ENCODE data around the gene CNTROB. TPM values are rescaled to one million over a fixed set of nuclear protein-coding genes. Genes with fewer than 3 reads are reported as not detected.
"Not testable (repeated sequence)": the region's sequence is repeated elsewhere in the genome, so short reads cannot be mapped to it uniquely, and the experiment has no call there.

Gene CNTROB
- total RNA-seq, 2 donors from 2014 or later = 14.7 to 15.2 TPM

- DNase-seq (ENCODE audit: low spot score) = no peak
- intact Hi-C loops (cut with DNase I) = loop anchor here in 1 of 2 donors (10.0 kb wide), 1 partner anchor 694 kb away; no protein-coding TSS in a partner anchor
These were observed 970 bp upstream of the CNTROB start for GRCh38 chr17:7930841-7931631.

DNA sequence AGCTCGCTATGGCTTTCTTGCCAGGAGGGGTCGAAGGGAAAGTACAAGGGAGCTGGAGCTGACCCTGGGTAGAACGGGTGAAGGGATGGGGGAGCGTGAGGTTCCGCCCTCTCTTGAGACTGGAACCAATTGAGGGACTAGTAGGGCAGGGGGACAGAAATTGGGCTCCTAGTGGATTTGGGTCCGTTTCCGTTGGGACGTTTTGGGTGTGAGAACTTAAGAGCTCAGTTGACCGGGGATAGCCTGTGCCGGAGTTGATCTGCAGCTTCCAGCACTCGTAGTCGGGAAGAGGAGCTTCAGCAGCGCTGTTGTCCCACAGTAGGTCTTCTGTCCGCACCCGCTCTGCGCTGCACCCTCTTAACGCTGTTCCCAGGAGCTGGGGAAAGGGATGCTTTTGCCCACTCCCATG lies 481 bp downstream of the CNTROB start:
- intact Hi-C loops (cut with DNase I) = loop anchor here in 1 of 2 donors (10.0 kb wide), 1 partner anchor 692 kb away; no protein-coding TSS in a partner anchor
- DNase-seq (ENCODE audit: low spot score) = no peak

DNA sequence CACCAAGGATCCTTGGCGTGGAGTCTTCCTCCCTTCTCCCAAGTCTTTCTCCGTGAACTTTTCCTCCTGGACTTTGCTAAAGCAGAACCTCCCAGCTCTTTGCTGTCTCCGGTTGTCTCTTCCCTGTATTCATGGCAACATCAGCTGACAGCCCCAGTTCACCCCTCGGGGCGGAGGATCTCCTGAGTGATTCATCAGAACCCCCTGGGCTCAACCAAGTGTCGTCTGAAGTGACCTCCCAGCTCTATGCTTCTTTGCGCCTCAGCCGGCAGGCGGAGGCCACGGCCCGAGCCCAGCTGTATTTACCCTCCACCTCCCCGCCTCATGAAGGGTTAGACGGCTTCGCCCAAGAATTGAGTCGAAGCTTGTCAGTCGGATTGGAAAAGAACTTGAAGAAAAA lies 943 bp downstream of the CNTROB start:
- no peak for DNase-seq (ENCODE audit: low spot score)
- intact Hi-C loops (cut with DNase I) = loop anchor here in 1 of 2 donors (10.0 kb wide), 1 partner anchor 692 kb away; no protein-coding TSS in a partner anchor

DNA sequence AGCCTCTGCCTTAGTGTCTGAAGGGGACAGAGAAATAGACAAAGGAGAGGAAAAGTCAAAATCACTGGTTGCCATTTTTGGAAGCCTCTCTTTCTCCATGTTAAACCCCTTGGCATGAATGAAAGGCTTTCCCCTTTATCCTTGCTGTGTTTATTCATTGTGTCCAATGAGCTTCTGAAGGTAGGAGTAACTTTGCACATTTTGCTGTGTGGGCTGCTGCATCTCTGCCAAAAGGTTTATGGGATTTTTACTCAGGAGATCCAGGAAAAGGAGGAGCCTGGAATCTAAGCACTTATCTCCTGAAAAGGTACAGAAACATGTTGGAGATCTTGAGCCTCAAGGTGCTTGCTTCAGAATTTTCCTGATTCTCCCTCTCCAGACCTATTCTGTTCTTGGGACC lies 3.9 kb downstream of the CNTROB start:
- no peak for DNase-seq (ENCODE audit: low spot score)

GRCh38 chr17:7940034-7940433 lies 8.0 kb downstream of the CNTROB start:
- DNase-seq (ENCODE audit: low spot score) = peak; percentile 37
- intact Hi-C loops (cut with DNase I) = no loop called here

More for the DNA sequence above, 3.9 kb downstream of the CNTROB start:
- intact Hi-C loops (cut with DNase I) = loop anchor here in 1 of 2 donors (10.0 kb wide), 1 partner anchor 689 kb away; no protein-coding TSS in a partner anchor

DNA sequence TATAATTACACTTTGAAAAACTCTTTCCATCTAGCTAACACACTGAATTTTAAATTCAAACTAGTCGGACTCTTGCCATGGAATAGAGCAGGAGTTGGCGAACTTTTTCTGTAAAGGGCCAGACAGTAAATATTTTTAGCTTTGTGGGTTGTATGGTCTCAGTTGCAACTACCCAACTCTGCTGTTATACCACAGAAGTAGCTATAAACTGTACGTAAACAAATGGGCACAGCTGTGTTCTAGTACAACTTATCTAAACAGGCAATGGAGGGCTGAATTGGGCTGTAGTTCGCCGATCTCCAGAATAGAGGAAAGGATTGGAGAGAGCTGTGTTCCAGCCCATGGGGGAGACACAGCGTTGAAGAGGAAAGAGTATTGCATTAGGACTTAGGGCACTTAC lies 8.7 kb downstream of the CNTROB start:
- intact Hi-C loops (cut with DNase I) = no loop called here
- DNase-seq (ENCODE audit: low spot score) = no peak

DNA sequence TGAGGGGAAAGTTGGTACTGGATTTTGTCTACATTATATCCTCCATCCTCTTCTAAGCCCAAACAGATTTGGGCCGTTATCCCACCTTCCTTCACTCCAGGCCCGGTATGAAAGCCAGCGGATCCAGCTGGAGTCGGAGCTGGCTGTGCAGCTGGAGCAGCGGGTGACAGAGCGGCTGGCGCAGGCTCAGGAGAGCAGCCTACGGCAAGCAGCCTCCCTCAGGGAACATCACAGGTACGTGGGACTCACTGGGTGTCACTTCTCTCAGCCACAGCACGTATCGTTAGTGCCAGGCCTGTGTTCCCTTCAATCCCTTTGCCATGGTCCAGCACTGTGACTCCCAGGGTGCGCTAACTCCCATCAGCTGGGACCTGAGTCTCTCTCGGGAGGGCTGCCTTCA lies 11.3 kb downstream of the CNTROB start:
- no peak for DNase-seq (ENCODE audit: low spot score)
- intact Hi-C loops (cut with DNase I) = no loop called here

GRCh38 chr17:7944326-7944725 lies 12.3 kb downstream of the CNTROB start:
- no peak for DNase-seq (ENCODE audit: low spot score)
- intact Hi-C loops (cut with DNase I) = no loop called here

DNA sequence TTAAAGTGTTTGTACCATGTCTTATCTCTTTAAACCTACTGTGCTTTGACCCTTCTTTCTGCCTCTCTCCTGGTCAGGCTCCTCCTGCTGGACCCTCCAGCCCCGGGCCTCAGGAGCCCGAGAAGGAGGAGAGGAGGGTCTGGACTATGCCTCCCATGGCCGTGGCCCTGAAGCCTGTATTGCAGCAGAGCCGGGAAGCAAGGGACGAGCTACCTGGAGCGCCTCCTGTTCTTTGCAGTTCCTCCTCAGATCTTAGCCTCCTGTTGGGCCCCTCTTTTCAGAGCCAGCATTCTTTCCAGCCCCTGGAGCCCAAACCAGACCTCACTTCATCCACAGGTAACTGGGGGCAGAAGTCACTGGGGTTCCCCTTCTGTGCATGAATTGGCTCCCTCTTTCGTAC lies 13.6 kb downstream of the CNTROB start:
- intact Hi-C loops (cut with DNase I) = no loop called here
- DNase-seq (ENCODE audit: low spot score) = no peak

GRCh38 chr17:7946441-7946840 lies 14.4 kb downstream of the CNTROB start:
- DNase-seq (ENCODE audit: low spot score) = peak; percentile 36
- intact Hi-C loops (cut with DNase I) = no loop called here

GRCh38 chr17:7947651-7948050 lies 15.6 kb downstream of the CNTROB start:
- intact Hi-C loops (cut with DNase I) = no loop called here
- no peak for DNase-seq (ENCODE audit: low spot score)

- no peak for DNase-seq (ENCODE audit: low spot score)
- intact Hi-C loops (cut with DNase I) = no loop called here
These were observed 18.6 kb downstream of the CNTROB start for GRCh38 chr17:7950578-7950977.

- no peak for DNase-seq (ENCODE audit: low spot score)
- intact Hi-C loops (cut with DNase I) = no loop called here
These were observed 19.3 kb downstream of the CNTROB start for GRCh38 chr17:7951143-7951792.

DNA sequence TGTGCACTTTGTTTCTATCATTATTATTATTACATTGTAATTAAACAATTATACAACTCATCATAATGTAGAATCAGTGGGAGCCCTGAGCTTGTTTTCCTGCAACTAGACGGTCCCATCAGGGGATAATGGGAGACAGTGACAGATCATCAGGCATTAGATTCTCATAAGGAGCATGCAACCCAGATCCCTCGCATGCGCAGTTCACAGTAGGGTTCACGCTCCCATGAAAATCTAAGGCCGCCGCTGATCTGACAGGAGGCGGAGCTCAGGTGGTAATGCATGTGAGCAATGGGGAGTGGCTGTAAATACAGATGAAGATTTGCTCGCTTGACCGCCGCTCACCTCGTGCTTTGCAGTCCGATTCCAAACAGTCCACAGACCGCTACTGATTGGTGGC lies 21.3 kb downstream of the CNTROB start:
- not testable (repeated sequence) for DNase-seq (ENCODE audit: low spot score)

DNA sequence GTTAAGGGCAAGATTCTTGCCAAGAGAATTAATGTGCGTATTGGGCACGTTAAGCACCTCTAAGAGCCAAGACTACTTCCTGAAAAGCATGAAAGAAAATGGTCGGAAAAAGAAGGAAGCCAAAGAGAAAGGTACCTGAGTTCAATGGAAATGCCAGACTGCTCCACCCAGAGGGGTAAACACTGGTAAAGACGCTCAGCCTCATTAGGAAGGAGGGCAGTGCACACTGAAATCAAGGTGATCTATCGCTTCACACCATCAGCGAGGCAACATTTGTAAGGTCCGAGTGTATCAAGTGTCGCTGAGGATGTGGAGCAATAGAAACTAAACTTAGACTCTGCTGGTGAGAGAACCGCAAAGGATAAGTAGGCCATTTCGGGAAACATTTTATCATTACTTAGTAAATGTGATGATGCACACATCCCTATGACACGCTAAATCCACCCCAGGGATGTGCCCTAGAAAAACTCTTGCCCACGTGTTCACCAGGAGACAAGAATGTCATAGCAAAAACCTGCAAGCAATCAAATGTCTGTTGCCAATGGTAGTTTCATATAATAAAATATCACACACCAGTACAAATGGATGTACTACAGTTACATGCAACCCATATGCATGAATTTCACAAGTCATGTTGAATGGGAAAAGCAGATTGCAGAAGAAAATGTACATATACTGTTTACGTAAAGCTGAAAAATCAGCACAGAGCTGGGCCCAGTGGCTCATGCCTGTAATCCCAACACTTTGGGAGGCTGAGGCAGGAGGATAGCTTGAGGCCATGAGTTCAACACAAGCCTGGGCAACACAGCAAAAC lies 23.6 kb downstream of the CNTROB start:
- intact Hi-C loops (cut with DNase I) = no loop called here
- no peak for DNase-seq (ENCODE audit: low spot score)

More for the DNA sequence above, 21.3 kb downstream of the CNTROB start:
- intact Hi-C loops (cut with DNase I) = not testable (repeated sequence)

DNA sequence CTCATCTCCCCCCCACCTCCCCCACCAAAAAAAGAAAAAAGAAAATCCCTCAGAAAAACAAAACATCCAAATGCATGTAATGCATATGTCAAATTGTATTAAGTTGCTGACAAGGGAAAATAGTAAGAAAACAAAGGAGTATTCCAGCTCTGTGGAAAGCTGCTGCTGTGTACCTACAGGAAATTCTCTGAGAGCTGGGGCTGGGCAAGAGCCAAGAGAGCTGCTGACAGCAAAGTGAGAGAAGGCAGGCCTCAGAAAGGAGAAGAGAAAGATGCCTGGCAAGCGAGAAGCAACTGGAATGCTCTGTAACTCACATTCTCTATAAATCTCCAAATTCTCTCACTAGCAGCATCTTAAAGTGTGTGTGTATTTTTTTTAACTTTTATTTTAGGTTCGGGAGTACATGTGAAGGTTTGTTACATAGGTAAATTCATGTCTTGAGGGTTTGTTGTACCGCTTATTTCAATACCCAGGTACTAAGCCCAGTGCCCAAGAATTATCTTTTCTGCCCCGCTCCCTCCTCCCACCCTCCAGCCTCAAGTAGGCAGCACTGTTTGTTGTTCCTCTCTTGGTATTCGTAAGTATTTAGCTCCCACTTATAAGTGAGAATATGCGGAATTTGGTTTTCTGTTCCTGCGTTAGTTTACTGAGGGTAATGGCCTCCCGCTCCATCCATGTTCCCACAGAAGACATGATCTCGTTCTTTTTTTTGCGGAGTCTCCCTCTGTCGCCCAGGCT lies 24.4 kb downstream of the CNTROB start:
- DNase-seq (ENCODE audit: low spot score) = no peak

DNA sequence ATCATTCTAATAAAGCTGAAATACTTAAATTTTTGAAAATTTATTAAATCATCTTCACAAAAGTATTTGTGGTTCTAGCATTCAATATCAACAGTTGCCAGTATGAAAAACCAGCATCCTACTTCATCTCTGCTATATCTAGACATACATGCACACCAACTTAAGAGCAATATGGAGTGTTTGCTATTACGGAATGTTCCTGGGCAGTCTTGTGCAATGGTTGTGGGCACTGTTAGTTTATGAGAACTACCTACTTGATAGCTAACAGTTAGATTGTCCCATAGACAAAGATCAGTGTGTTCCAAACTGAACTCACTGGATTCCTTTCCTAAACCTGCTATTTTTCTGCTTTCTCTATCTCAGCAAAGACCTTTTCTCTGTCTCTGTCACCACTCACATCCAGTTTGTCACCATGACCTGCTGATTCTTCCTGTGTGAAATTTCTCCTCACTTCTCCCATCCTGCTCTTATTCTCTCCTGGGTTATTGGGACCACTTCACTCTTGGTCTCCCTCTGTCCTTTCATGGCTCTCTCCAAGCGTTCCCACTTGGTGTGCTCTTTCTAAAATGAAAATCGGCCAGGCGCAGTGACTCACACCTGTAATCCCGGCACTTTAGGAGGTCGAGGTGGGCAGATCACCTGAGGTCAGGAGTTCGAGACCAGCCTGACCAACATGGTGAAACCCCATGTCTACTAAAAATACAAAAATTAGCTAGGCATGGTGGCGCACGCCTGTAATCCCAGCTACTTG lies 27.7 kb downstream of the CNTROB start:
- intact Hi-C loops (cut with DNase I) = no loop called here
- DNase-seq (ENCODE audit: low spot score) = no peak

More for the DNA sequence above, 24.4 kb downstream of the CNTROB start:
- intact Hi-C loops (cut with DNase I) = no loop called here

DNA sequence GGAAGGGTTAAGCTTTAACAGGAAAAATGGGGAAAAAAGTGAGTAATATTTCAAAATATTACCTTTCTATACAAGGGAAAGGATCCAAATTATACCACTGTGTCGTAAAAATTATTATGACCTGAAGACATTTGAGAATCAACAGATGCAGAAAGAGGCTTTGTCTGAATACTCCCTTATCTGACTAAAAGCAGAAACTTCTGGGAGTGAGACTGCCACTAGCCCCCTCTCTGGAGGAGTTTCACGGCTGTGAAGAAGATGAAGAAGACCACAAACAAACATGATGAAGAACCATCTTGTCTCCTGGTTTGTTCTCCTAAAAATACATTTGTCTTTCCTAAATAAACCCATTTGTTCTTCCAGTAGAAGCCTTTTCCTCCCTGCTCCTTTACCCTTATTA lies 29.4 kb downstream of the CNTROB start:
- no peak for DNase-seq (ENCODE audit: low spot score)
- intact Hi-C loops (cut with DNase I) = no loop called here
